MM.1S (cell line): ENCODE data around the gene C14orf93.

Experiments used
- DNase-seq: peaks from one replicate; pipeline ENCODE4 v3.0.0-alpha.2; 2015
- H2AFZ ChIP-seq: fragments of 300-600 bp; sonication (generic); 2 replicates; pipeline ENCODE4 v1.6.0; 2016; ENCODE audit warnings: antibody characterized with exemption, low read length
- H3F3A ChIP-seq: fragments of 300-600 bp; sonication (generic); 2 replicates; pipeline ENCODE4 v1.6.1; 2016; ENCODE audit warnings: mild to moderate bottlenecking, antibody characterized with exemption, low read length, moderate library complexity, mixed read lengths; ENCODE audit not compliant: insufficient read depth
- H3K27ac ChIP-seq: fragments of 300-600 bp; sonication (generic); 2 replicates; pipeline ENCODE4 v1.5.1; 2016; ENCODE audit warnings: mild to moderate bottlenecking, low read length
- H3K27me3 ChIP-seq: fragments of 300-600 bp; sonication (generic); replicated peaks from 2 replicates; pipeline ENCODE4 v1.6.0; 2016; ENCODE audit warnings: low read length; ENCODE audit not compliant: insufficient read depth
- H3K36me3 ChIP-seq: fragments of 300-600 bp; sonication (generic); replicated peaks from 2 replicates; pipeline ENCODE4 v1.6.1; 2016; ENCODE audit warnings: mild to moderate bottlenecking, low read length, mixed read lengths; ENCODE audit not compliant: insufficient read depth
- H3K4me1 ChIP-seq: fragments of 300-600 bp; sonication (generic); 2 replicates; pipeline ENCODE4 v1.6.1; 2016; ENCODE audit warnings: low read length, mixed read lengths
- H3K4me2 ChIP-seq: fragments of 300-600 bp; sonication (generic); 2 replicates; pipeline ENCODE4 v1.6.0; 2016; ENCODE audit warnings: low read depth, low read length
- H3K4me3 ChIP-seq: fragments of 300-600 bp; sonication (generic); 2 replicates; pipeline ENCODE4 v1.5.1; 2016; ENCODE audit warnings: low read length, mixed read lengths
- H3K79me2 ChIP-seq: fragments of 300-600 bp; sonication (generic); 2 replicates; pipeline ENCODE4 v1.6.1; 2016; ENCODE audit warnings: mixed run types, low read length, mixed read lengths
- H3K9ac ChIP-seq: fragments of 300-600 bp; sonication (generic); 2 replicates; pipeline ENCODE4 v1.6.1; 2016; ENCODE audit warnings: low read length, mixed read lengths
- H3K9me2 ChIP-seq: fragments of 300-600 bp; sonication (generic); replicated peaks from 2 replicates; pipeline ENCODE4 v1.6.1; 2016; ENCODE audit warnings: mild to moderate bottlenecking, low read length, mixed read lengths; ENCODE audit not compliant: insufficient read depth
- H3K9me3 ChIP-seq: fragments of 300-600 bp; sonication (generic); replicated peaks from 2 replicates; pipeline ENCODE4 v1.6.1; 2016; ENCODE audit warnings: mild to moderate bottlenecking, low read length, mixed read lengths; ENCODE audit not compliant: insufficient read depth
- H4K20me1 ChIP-seq: fragments of 300-600 bp; sonication (generic); 2 replicates; pipeline ENCODE4 v1.6.1; 2016; ENCODE audit warnings: mild to moderate bottlenecking, low read length, moderate library complexity, mixed read lengths; ENCODE audit not compliant: insufficient read depth
- EZH2 ChIP-seq: fragments of 300-600 bp; sonication (generic); optimal IDR thresholded peaks from 2 replicates; pipeline ENCODE3; 2017; ENCODE audit warnings: low read depth, mild to moderate bottlenecking, antibody characterized with exemption, low read length, mixed read lengths
- EZH2phosphoT487 ChIP-seq: fragments of 300-600 bp; sonication (generic); IDR thresholded peaks from 2 replicates; pipeline ENCODE4 v1.6.1; 2018; ENCODE audit warnings: antibody characterized with exemption, low read length
- TF ChIP-seq, protein P1 (sequence below): fragments of 300-600 bp; sonication (generic); IDR thresholded peaks from 2 replicates; pipeline ENCODE4 v1.5.1; 2016; ENCODE audit warnings: antibody characterized with exemption, low read length, mixed read lengths

The C14orf93 gene

DNA sequence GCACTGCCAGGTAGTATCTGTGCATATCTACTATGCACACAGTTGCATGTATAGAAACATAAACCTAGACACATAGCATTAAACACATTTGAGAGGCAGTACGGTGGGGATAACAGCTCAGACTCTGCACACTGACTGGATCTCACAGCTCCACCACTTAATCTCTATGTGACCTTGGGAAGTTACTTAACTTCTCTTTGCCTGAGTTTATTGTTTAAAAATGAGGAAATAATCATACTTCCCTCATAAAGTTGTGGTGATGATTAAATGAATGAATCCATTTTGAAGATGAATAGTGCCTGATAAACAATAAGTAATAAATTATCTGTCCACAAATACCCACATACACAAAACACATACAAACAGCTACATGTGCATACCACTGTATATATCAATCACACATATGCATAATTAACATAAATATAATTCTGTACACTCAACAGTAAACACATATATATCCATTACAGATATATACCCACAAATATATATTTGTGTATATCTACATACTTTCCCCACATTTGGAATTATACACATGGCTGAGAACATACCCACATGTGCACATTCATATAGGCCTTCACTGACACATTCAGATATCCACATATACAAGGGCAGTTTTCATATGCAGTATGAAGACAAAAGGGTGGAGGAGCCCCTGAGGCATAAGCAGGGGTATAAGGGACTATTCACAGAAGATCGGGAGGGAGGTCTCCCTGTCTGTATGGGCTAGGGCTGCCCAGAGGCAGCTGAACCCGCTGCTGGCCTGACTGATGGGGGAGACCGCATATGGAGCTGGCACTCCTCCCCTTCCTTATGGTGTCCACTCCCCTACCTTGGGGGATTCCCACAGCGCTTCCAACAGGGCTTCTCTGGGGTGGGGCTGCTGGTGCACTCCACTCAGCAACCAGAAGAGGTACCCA is 41.5 kb upstream of the C14orf93 start:
- Histone ChIP-seq H3F3A (0 out of 2 replicates have a peak, but pooled peaks cover under 1% of the 10 kb centered on the region), H3K9me3 (no peaks in the 10 kb centered on the region), H3K9me2 (no peaks in the 10 kb centered on the region), H3K27me3 (no peaks in the 10 kb centered on the region), H4K20me1 (no peaks in the 10 kb centered on the region), H3K4me2 (no peak overlapping the region), H3K9ac (no peak overlapping the region), H3K27ac (no peak overlapping the region), H3K36me3 (no peaks in the 10 kb centered on the region), H3K4me1 (no peaks in the 10 kb centered on the region), H2AFZ (no peak overlapping the region), H3K4me3 (no peak overlapping the region), H3K79me2 (no peaks in the 10 kb centered on the region)
- no peak for DNase-seq
- TF ChIP-seq, protein P1, sequence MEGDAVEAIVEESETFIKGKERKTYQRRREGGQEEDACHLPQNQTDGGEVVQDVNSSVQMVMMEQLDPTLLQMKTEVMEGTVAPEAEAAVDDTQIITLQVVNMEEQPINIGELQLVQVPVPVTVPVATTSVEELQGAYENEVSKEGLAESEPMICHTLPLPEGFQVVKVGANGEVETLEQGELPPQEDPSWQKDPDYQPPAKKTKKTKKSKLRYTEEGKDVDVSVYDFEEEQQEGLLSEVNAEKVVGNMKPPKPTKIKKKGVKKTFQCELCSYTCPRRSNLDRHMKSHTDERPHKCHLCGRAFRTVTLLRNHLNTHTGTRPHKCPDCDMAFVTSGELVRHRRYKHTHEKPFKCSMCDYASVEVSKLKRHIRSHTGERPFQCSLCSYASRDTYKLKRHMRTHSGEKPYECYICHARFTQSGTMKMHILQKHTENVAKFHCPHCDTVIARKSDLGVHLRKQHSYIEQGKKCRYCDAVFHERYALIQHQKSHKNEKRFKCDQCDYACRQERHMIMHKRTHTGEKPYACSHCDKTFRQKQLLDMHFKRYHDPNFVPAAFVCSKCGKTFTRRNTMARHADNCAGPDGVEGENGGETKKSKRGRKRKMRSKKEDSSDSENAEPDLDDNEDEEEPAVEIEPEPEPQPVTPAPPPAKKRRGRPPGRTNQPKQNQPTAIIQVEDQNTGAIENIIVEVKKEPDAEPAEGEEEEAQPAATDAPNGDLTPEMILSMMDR: no peak
- no peak for TF ChIP-seq EZH2
- no peak for TF ChIP-seq EZH2phosphoT487

- TF ChIP-seq, protein P1: no peak
- TF ChIP-seq EZH2 (no peak), EZH2phosphoT487 (no peak)
- H3K9ac ChIP-seq: no peak overlapping the region
Observed at GRCh38 chr14:23049011-23049410, 39.1 kb upstream of the C14orf93 start.

DNA sequence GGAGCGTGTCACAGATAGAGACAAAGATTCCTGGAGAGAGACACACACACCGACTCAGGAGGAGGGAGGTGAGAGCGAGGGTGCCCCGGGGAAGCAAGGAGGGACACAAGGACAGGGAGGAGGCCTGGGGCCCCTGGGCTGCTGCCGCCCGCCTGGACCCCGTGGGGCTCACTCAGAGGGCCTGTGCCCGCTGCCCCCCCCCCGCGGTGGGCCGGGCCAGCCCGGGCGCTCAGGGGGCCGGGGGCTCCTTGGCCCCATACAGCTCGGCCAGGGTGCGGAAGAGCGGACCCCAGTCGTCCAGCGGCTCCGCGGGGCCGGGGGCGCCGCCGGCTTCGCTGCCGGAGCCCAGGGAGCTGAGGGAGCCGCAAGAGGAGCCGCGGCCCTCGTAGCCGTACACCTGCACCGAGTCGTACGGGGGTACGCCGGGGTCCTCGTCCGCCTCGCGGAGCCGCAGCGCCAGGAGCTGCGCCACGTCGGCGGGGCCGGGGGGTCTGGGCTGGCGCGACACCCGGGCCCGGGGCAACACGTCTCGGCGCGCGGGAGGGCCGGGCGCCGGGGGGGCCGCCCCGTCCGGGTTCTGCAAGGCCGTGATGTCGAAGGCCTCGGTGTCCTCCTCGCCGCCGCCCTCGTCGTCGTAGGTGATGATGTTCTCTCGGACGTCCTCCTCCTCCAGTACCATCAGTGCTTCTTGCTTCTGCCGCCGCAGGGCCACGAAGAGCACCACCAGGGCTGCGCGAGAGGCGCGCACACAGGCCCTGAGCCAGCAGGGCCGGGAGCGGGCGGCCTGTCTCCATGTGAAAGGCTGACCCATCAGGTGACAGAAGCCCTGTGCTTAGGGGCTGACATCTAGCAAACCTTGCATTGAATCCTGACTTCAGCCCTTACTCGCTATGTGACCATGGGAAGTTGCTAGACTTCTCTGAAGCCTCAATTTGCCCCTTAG is 38.1 kb upstream of the C14orf93 start:
- Histone ChIP-seq H3K9ac (no peak overlapping the region), H3K4me1 (no peaks in the 10 kb centered on the region), H2AFZ (no peak overlapping the region), H3K4me3 (no peak overlapping the region), H3K4me2 (no peak overlapping the region), H3K9me2 (no peaks in the 10 kb centered on the region), H3K9me3 (no peaks in the 10 kb centered on the region), H3K27ac (no peak overlapping the region), H3F3A (no peaks in the 10 kb centered on the region), H3K27me3 (no peaks in the 10 kb centered on the region), H3K36me3 (no peaks in the 10 kb centered on the region), H4K20me1 (no peaks in the 10 kb centered on the region), H3K79me2 (no peaks in the 10 kb centered on the region)
- TF ChIP-seq, protein P1: no peak
- no peak for TF ChIP-seq EZH2phosphoT487
- TF ChIP-seq EZH2: no peak
- DNase-seq: no peak

More at GRCh38 chr14:23049011-23049410, 39.1 kb upstream of the C14orf93 start:
- H3K4me3 ChIP-seq: no peak overlapping the region
- H3K9me2 ChIP-seq: no peaks in the 10 kb centered on the region
- H3K79me2 ChIP-seq: no peaks in the 10 kb centered on the region
- H3K27ac ChIP-seq: no peak overlapping the region
- H3K9me3 ChIP-seq: no peaks in the 10 kb centered on the region
- no peaks in the 10 kb centered on the region for H3K27me3 ChIP-seq
- no peak for DNase-seq
- no peaks in the 10 kb centered on the region for H3K36me3 ChIP-seq
- no peak overlapping the region for H3K4me2 ChIP-seq
- H4K20me1 ChIP-seq: no peaks in the 10 kb centered on the region
- no peak overlapping the region for H2AFZ ChIP-seq
- no peaks in the 10 kb centered on the region for H3K4me1 ChIP-seq
- H3F3A ChIP-seq: no peaks in the 10 kb centered on the region
